Skeletal muscle tissue (tissue), 4 donors: ENCODE measurements around the gene CDR2L. TPM values are rescaled to one million over a fixed set of nuclear protein-coding genes. Genes with fewer than 3 reads are reported as not detected.
"Not testable (repeated sequence)": the region's sequence is repeated elsewhere in the genome, so short reads cannot be mapped to it uniquely, and the experiment has no call there.

Experiments used
- H3K27ac ChIP-seq: one replicate; pipeline ENCODE4 v1.7.0; 2013; ENCODE audit warnings: mild to moderate bottlenecking, low read depth, low read length, inconsistent platforms
- H3K27me3 ChIP-seq, 3 donors: one replicate each; pipeline ENCODE4 v1.7.0; 2013; ENCODE audit warnings: low read length in 3 of 3; ENCODE audit not compliant: control insufficient read depth in 3 of 3, insufficient read depth in 3 of 3
- H3K36me3 ChIP-seq, 3 donors: one replicate each; pipeline ENCODE4 v1.7.0; 2013; ENCODE audit warnings: low read length in 3 of 3; ENCODE audit not compliant: control insufficient read depth in 3 of 3, insufficient read depth in 3 of 3
- H3K4me1 ChIP-seq, 3 donors: one replicate each; pipeline ENCODE4 v1.7.0; 2013; ENCODE audit warnings: low read length in 3 of 3, mild to moderate bottlenecking in 3 of 3; ENCODE audit not compliant: control insufficient read depth in 3 of 3, insufficient read depth in 3 of 3
- H3K4me3 ChIP-seq, 3 donors: one replicate each; pipeline ENCODE4 v1.7.0; 2013; ENCODE audit warnings: low read length in 3 of 3
- H3K9ac ChIP-seq, 3 donors: one replicate each; pipeline ENCODE4 v1.7.0; 2013; ENCODE audit warnings: low read length in 3 of 3, mild to moderate bottlenecking in 3 of 3, moderate library complexity in 2 of 3, low read depth in 1 of 3
- H3K9me3 ChIP-seq, 3 donors: one replicate each; pipeline ENCODE4 v1.7.0; 2013; ENCODE audit warnings: low read length in 3 of 3; ENCODE audit not compliant: control insufficient read depth in 3 of 3
- total RNA-seq: library from RNA; depleted of rRNA; stranded (reverse); fragments of >200 nt; gene quantifications from one replicate; pipeline ENCODE4 v1.2.3, GENCODE V29; 2014
- donor health status: Osteomylitis.

The CDR2L gene
- total RNA-seq, 1 donor from 2014 or later, result 2.6 TPM

DNA sequence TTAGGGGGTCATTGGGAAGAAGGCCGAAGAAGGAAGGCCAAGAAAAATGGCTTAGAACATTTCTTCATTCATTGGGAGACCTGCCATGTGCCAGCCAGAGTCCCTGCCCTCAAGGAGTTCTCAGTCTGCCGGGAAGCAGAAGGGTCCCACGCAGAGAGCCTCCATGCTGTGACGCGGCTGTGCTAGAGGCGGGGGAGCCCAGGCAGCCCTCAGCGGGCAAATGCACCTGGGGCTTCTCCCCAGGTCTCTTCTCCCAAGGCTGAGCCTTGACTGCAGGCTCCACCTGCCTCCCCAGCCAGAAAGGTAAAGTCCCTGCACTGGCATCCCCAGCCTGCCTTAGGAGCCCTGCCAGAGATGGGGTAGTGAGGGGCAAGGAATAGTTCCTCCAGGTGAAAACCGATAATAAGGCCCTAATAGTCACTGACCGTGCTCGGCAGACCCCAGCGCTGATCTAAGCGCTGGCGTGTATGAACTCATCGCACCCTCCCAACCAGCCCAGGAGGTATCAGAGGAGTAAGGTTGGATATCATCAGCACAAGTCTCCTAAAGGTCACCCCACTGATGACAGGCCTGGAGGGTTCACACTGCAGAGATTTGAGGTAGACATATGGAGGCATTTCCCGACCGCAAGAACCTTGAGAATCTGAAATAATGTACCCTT lies 6.0 kb upstream of the CDR2L start:
- H3K4me1 ChIP-seq, result peaks cover 15 to 16% (median 15%) of the 10 kb centered on the region in 3 donors

GRCh38 chr17:74981979-74982662 lies 5.3 kb upstream of the CDR2L start:
- H3K9ac ChIP-seq, result peak overlapping the region; percentile 64 to 79 (median 74)
- H3K9me3 ChIP-seq, result no peaks in the 10 kb centered on the region
- H3K4me1 ChIP-seq, result peaks cover 16 to 20% (median 17%) of the 10 kb centered on the region in 3 donors
- H3K27me3 ChIP-seq, result peaks cover 0 to 29% (median 24%) of the 10 kb centered on the region in 3 donors
- no peaks in the 10 kb centered on the region for H3K36me3 ChIP-seq
- H3K4me3 ChIP-seq, result peak overlapping the region; percentile 65 to 81 (median 81)
- peak overlapping the region; percentile 66 for H3K27ac ChIP-seq

More for the DNA sequence above, 6.0 kb upstream of the CDR2L start:
- H3K27me3 ChIP-seq, result peaks cover 0 to 29% (median 22%) of the 10 kb centered on the region in 3 donors
- peak overlapping the region; percentile 64 to 79 (median 74) for H3K9ac ChIP-seq
- H3K27ac ChIP-seq, result peak overlapping the region; percentile 66
- peak overlapping the region; percentile 65 to 81 (median 81) for H3K4me3 ChIP-seq
- no peaks in the 10 kb centered on the region for H3K9me3 ChIP-seq
- no peaks in the 10 kb centered on the region for H3K36me3 ChIP-seq

GRCh38 chr17:74982663-74983313 lies 4.6 kb upstream of the CDR2L start:
- H3K4me1 ChIP-seq, result peaks cover 18 to 22% (median 18%) of the 10 kb centered on the region in 3 donors
- not testable (repeated sequence) for H3K36me3 ChIP-seq, H3K9me3 ChIP-seq
- H3K27me3 ChIP-seq, result peaks cover 0 to 28% (median 24%) of the 10 kb centered on the region in 3 donors
- H3K27ac ChIP-seq, result peak overlapping the region; percentile 66
- H3K9ac ChIP-seq, result peak overlapping the region; percentile 64 to 79 (median 74)
- H3K4me3 ChIP-seq, result peak overlapping the region; percentile 65 to 81 (median 81)

GRCh38 chr17:74986206-74986576 lies 1.2 kb upstream of the CDR2L start:
- no peak overlapping the region for H3K9ac ChIP-seq
- H3K36me3 ChIP-seq, result no peaks in the 10 kb centered on the region
- H3K9me3 ChIP-seq, result no peaks in the 10 kb centered on the region
- H3K4me1 ChIP-seq, result peaks cover 33 to 48% (median 37%) of the 10 kb centered on the region in 3 donors
- H3K27ac ChIP-seq, result no peak overlapping the region
- no peak overlapping the region for H3K4me3 ChIP-seq
- H3K27me3 ChIP-seq, result peaks cover 0 to 22% (median 22%) of the 10 kb centered on the region in 3 donors

- Histone ChIP-seq H3K4me1 (peaks cover 20 to 33% (median 22%) of the 10 kb centered on the region in 3 donors), H3K9ac (peak overlapping the region; percentile 79 to 91 (median 82)), H3K36me3 (no peaks in the 10 kb centered on the region), H3K27ac (peak overlapping the region; percentile 93), H3K27me3 (peaks cover 0 to 6% (median 6%) of the 10 kb centered on the region in 3 donors), H3K4me3 (peak overlapping the region; percentile 67 to 78 (median 76)), H3K9me3 (no peaks in the 10 kb centered on the region)
These were observed 678 bp downstream of the CDR2L start for GRCh38 chr17:74987909-74988711.

DNA sequence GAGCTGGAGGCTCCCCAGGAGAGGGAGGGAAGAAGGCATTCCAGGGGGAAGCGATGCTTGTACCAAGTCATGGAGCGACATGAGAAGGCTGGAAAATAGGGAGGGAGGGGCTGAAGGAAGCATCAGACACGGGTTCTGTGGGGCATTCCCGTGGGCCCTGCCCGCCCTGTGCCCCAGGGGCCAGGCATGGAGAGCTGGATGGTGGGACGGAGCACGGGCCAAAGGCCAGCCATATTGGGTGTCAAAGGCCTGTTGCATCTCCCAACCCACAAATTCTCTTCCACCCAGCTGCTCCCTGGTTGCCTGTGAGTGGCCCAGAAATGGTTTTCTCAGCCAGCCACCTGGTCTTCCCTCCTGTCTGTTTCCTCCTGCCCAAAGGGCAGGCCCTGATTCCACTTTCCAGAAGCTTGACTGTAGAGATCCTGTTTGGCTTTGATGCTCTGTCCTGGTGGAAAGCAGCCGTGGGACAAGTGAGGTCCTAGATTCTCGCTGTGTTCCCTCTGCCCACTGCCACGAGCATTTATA lies 3.2 kb downstream of the CDR2L start:
- Histone ChIP-seq H3K27me3 (peaks cover 0 to 3% (median 2%) of the 10 kb centered on the region in 3 donors), H3K4me1 (peaks cover 20 to 33% (median 22%) of the 10 kb centered on the region in 3 donors), H3K4me3 (peak overlapping the region in 1 of 3 donors; percentile 2), H3K27ac (peak overlapping the region; percentile 6), H3K36me3 (no peaks in the 10 kb centered on the region), H3K9me3 (no peaks in the 10 kb centered on the region), H3K9ac (peak overlapping the region in 1 of 3 donors; percentile 45)

DNA sequence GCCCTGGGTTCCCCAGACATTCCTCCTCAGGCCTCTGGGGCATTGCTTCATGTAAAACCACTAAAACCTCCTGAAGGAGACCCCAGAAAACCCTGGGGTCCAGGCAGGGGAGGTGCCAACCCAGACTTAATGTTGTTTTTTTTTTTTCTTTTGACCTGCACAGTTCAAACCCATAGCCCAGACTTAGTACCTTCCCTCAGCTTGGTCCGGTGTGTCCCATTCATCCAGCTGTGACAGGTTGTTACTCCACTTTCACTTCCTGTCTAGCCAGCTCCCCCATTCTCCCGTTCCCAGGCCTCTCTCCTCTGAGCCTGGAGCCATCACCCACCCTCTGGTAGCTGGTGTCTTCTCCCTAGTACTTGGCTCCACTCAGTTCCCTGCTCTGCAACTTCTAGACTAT lies 4.8 kb downstream of the CDR2L start:
- H3K27ac ChIP-seq, result no peak overlapping the region
- H3K4me3 ChIP-seq, result no peak overlapping the region
- H3K9me3 ChIP-seq, result no peaks in the 10 kb centered on the region
- no peak overlapping the region for H3K9ac ChIP-seq
- peaks cover 0 to 3% (median 0%) of the 10 kb centered on the region in 3 donors for H3K27me3 ChIP-seq
- H3K4me1 ChIP-seq, result peaks cover 17 to 28% (median 20%) of the 10 kb centered on the region in 3 donors
- no peaks in the 10 kb centered on the region for H3K36me3 ChIP-seq

GRCh38 chr17:74994440-74994839 lies 7.0 kb downstream of the CDR2L start:
- H3K9me3 ChIP-seq, result no peaks in the 10 kb centered on the region
- no peak overlapping the region for H3K4me3 ChIP-seq
- H3K36me3 ChIP-seq, result peaks cover 0 to 2% (median 0%) of the 10 kb centered on the region in 3 donors
- no peak overlapping the region for H3K27ac ChIP-seq
- H3K9ac ChIP-seq, result no peak overlapping the region
- H3K27me3 ChIP-seq, result no peaks in the 10 kb centered on the region
- H3K4me1 ChIP-seq, result peaks cover 7 to 13% (median 9%) of the 10 kb centered on the region in 3 donors

- no peak overlapping the region for H3K9ac ChIP-seq
- peaks cover 0 to 1% (median 0%) of the 10 kb centered on the region in 3 donors for H3K4me1 ChIP-seq
- H3K36me3 ChIP-seq, result peaks cover 0 to 3% (median 0%) of the 10 kb centered on the region in 3 donors
- no peaks in the 10 kb centered on the region for H3K9me3 ChIP-seq
- no peak overlapping the region for H3K27ac ChIP-seq
- H3K27me3 ChIP-seq, result no peaks in the 10 kb centered on the region
- H3K4me3 ChIP-seq, result no peak overlapping the region
These were observed 8.4 kb downstream of the CDR2L start for GRCh38 chr17:74995847-74996246.
